Glutamatergic neuron (in vitro differentiated cells): Measurements from ENCODE around the gene MPV17. TPM values are rescaled to one million over a fixed set of nuclear protein-coding genes. Genes with fewer than 3 reads are reported as not detected.
"Not testable (repeated sequence)": the region's sequence is repeated elsewhere in the genome, so short reads cannot be mapped to it uniquely, and the experiment has no call there.

ENCODE experiments used
- DNase-seq: peaks from one replicate; pipeline ENCODE4 v3.0.0; 2022
- H3K27ac Mint-ChIP-seq: one replicate; pipeline ENCODE4 v1.8.0; 2020; ENCODE audit warnings: mild to moderate bottlenecking, mixed read lengths, inconsistent platforms; ENCODE audit not compliant: unreplicated experiment
- H3K27me3 Mint-ChIP-seq: one replicate; pipeline ENCODE4 v1.8.0; 2020; ENCODE audit warnings: mild to moderate bottlenecking, moderate library complexity, mixed read lengths, inconsistent platforms; ENCODE audit not compliant: unreplicated experiment
- H3K36me3 Mint-ChIP-seq: one replicate; pipeline ENCODE4 v1.8.0; 2020; ENCODE audit warnings: mild to moderate bottlenecking, mixed read lengths, inconsistent platforms; ENCODE audit not compliant: unreplicated experiment
- H3K4me1 Mint-ChIP-seq: one replicate; pipeline ENCODE4 v1.8.0; 2020; ENCODE audit warnings: mild to moderate bottlenecking, low read depth, mixed read lengths, inconsistent platforms; ENCODE audit not compliant: unreplicated experiment
- H3K4me3 Mint-ChIP-seq: one replicate; pipeline ENCODE4 v1.8.0; 2020; ENCODE audit warnings: mild to moderate bottlenecking, mixed read lengths, inconsistent platforms; ENCODE audit not compliant: unreplicated experiment
- H3K9me3 Mint-ChIP-seq: one replicate; pipeline ENCODE4 v1.8.0; 2020; ENCODE audit warnings: mild to moderate bottlenecking, moderate library complexity, mixed read lengths, inconsistent platforms; ENCODE audit not compliant: unreplicated experiment
- CTCF ChIP-seq: fragments of 200-600 bp; sonication (generic); IDR thresholded peaks from one replicate; pipeline ENCODE4 v1.5.0; 2021; ENCODE audit not compliant: partially characterized antibody, unreplicated experiment
- total RNA-seq: library from RNA; stranded (reverse); fragmentation: NEBNext Ultra II Directional; extraction: Animal tissue kit (Norgen Biotek cat#: 25700); gene quantifications from one replicate; pipeline ENCODE4 v1.2.1, GENCODE V29; 2021; ENCODE audit not compliant: unreplicated experiment

The MPV17 gene
- total RNA-seq, 1 donor from 2014 or later, result 56.6 TPM

- no peaks in the 10 kb centered on the region for H3K4me1 Mint-ChIP-seq
- H3K9me3 Mint-ChIP-seq, result peaks cover 1% of the 10 kb centered on the region
- peaks cover 3% of the 10 kb centered on the region for H3K36me3 Mint-ChIP-seq
- peak; percentile 17 for DNase-seq
- no peaks in the 10 kb centered on the region for H3K27me3 Mint-ChIP-seq
- H3K4me3 Mint-ChIP-seq, result peak overlapping the region; percentile 7
- no peak overlapping the region for H3K27ac Mint-ChIP-seq
- TF ChIP-seq CTCF, result peak; percentile 14
These were observed 1.8 kb downstream of the MPV17 start for GRCh38 chr2:27320958-27321543.

- H3K27ac Mint-ChIP-seq, DNase-seq, H3K27me3 Mint-ChIP-seq, H3K4me1 Mint-ChIP-seq, H3K4me3 Mint-ChIP-seq, H3K36me3 Mint-ChIP-seq, H3K9me3 Mint-ChIP-seq: not testable (repeated sequence)
These were observed 3.1 kb downstream of the MPV17 start for GRCh38 chr2:27319839-27320238.

GRCh38 chr2:27316655-27317412 lies 6.1 kb downstream of the MPV17 start:
- peaks cover 2% of the 10 kb centered on the region for H3K4me1 Mint-ChIP-seq
- no peak overlapping the region for H3K4me3 Mint-ChIP-seq
- DNase-seq, result no peak
- no peak for TF ChIP-seq CTCF
- peaks cover 6% of the 10 kb centered on the region for H3K36me3 Mint-ChIP-seq
- H3K27me3 Mint-ChIP-seq, result peaks cover 2% of the 10 kb centered on the region
- H3K9me3 Mint-ChIP-seq, result no peaks in the 10 kb centered on the region
- H3K27ac Mint-ChIP-seq, result no peak overlapping the region

- no peak for DNase-seq
- H3K27ac Mint-ChIP-seq, result no peak overlapping the region
- H3K4me3 Mint-ChIP-seq, result no peak overlapping the region
- H3K27me3 Mint-ChIP-seq, result peaks cover 2% of the 10 kb centered on the region
- H3K9me3 Mint-ChIP-seq, result no peaks in the 10 kb centered on the region
- peaks cover 2% of the 10 kb centered on the region for H3K4me1 Mint-ChIP-seq
- peaks cover 11% of the 10 kb centered on the region for H3K36me3 Mint-ChIP-seq
- TF ChIP-seq CTCF, result no peak
These were observed 7.8 kb downstream of the MPV17 start for GRCh38 chr2:27315122-27315521.

- peaks cover 4% of the 10 kb centered on the region for H3K27me3 Mint-ChIP-seq
- no peak for DNase-seq
- H3K36me3 Mint-ChIP-seq, result peaks cover 13% of the 10 kb centered on the region
- peaks cover 2% of the 10 kb centered on the region for H3K4me1 Mint-ChIP-seq
- H3K27ac Mint-ChIP-seq, result no peak overlapping the region
- H3K9me3 Mint-ChIP-seq, result no peaks in the 10 kb centered on the region
- no peak overlapping the region for H3K4me3 Mint-ChIP-seq
- no peak for TF ChIP-seq CTCF
These were observed 8.2 kb downstream of the MPV17 start for GRCh38 chr2:27314709-27315108.
